ENCODE measurements around the gene PLPP1.

Gene PLPP1

GRCh38 chr5:55441954-55442353 is 92.8 kb downstream of the PLPP1 start:
- DNase-seq, result no peak

- no peak for DNase-seq
Measured at GRCh38 chr5:55441107-55441771, 93.5 kb downstream of the PLPP1 start.

DNA sequence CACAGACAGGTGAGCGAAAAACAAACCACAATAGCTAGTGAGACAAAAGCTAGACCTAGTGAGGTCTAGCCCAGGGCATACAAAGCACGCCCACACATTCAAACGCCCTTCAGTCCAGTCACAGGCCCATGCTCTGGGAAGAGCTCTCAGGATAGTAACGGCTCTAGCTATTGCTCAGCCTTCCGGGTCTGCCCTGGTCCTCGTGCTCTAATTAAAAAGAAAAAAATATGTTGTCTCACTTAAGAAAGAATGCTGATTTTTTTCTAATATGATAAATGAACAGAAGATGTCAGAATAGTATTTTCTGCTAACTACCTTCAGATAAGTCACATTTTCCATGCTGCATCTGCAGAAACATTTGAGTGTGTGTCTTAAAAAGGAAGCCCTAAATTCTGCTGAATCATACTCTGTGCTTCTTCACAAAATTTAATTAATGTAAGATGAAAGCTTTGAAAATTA is 94.5 kb downstream of the PLPP1 start:
- no peak for DNase-seq

DNA sequence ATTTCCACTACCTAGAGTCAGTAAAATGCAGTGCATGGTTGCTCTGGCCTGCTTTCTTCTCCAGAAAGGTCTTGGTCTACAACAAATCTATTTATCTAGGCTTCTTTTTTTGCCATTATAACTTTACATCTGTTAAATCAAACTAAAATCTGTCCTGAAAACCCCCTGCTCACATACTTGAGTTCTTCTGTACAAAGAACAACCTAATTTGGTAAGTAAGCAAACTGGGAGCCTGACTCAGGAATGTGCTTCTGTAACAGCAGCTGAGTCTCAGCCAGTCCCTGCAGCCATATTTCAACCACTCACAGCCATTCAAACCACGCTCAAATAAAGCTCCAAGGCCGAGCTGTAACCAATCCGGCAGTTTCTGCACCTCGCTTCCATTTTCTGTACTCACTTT is 95.8 kb downstream of the PLPP1 start:
- no peak for DNase-seq

DNA sequence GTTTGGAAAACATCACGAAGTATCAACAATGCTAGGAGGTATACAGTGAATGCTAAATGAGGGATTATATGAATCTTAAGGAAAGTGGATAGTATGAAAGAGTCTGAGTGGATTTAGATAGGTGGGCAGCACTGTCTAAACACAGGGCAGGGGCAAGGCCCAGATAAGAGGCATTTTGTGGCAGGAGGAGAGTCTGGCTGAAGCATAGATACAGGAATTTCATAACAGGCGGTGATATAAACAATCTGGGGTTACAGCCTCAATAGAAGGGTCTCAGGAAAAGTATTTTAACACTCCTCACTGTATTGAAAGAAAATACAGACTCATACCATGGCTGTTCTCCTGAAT is 96.9 kb downstream of the PLPP1 start:
- DNase-seq, result no peak

DNA sequence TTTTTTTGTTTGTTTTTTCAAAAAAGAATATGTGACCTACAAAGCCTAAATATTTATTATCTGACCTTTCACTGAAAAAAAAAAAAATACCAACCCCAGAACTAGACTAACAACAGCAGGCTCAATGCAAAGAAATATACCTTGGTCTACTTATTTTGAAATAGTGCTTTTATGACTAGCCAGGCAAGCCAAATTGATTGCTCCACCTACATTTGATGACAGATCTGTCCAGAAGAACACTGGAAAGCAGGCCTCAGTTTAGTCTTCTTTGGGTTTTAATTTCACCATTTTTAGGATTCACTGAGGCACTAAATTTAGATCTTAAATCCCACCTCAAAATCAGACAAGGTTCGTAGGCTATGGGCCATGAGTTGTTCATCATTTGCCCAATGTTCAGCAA is 97.3 kb downstream of the PLPP1 start:
- no peak for DNase-seq

- DNase-seq, result no peak
Measured at GRCh38 chr5:55432549-55432948, 102.2 kb downstream of the PLPP1 start.

- DNase-seq, result no peak
Measured at GRCh38 chr5:55429613-55430253, 105.0 kb downstream of the PLPP1 start.

- no peak for DNase-seq
Measured at GRCh38 chr5:55429221-55429612, 105.5 kb downstream of the PLPP1 start.

GRCh38 chr5:55427157-55427556 is 107.6 kb downstream of the PLPP1 start:
- DNase-seq, result peak; percentile 2

DNA sequence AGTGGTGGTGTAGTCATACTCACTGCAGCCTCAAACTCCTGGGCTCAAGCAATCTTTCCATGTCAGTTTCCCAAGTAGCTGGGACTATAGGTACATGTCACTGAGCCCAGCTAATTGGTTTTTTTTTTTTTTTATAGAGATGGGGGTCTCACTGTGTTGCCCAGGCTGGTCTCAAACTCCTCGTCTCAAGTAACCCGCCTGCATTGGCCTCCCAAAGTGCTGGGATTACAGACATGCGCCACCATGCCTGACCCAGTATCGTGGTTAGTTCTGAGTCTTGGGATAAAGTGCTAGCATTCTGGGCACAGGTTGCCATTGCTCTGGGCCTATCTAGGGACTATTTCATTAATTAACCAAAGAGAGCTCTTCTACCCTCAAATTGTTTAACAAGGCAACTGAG is 108.3 kb downstream of the PLPP1 start:
- DNase-seq, result no peak

- DNase-seq, result no peak
Measured at GRCh38 chr5:55421074-55421529, 113.7 kb downstream of the PLPP1 start.

DNA sequence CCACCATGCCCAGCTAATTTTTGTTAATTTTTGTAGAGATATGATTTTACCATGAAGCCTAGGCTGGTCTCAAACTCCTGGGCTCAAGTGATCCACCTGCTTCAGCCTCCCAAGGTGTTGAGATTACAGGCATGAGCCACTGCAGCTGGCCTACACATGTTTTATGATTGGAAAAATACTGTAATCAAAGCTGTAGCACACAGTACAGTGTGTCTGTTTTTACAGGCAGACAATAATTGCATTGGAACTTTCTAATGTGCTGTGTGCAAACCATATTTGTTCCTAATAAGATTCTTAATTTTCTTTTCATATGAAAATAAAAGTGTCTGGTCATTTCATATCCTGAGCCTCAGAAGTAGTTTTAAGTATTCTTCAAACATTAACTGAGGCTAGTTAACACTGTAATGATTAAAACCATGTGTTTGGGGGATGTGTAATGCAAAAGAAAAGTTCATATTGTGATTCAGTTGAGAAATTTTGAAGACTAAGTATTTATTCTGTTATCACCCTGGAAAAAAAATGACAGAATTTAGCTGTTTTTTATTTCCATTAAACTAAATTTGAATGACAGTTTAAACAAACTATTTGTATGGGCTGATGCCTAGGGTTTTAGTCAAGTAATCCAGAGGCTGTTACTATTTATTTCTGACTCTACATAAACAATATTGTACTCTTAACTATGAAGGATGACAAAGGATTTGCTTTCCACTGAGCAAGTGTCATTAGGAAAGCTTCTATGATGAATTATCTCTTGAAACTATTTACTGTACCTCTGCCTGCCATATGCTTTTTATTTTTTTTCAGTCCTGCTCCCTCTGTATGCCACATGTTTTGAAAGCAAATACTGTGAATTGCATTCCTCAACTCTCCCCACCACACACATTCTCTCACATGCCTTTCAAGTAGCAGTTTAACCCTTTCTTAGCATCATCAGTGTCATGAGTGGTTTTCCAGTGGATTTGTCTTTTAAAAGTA is 115.5 kb downstream of the PLPP1 start:
- no peak for DNase-seq

DNA sequence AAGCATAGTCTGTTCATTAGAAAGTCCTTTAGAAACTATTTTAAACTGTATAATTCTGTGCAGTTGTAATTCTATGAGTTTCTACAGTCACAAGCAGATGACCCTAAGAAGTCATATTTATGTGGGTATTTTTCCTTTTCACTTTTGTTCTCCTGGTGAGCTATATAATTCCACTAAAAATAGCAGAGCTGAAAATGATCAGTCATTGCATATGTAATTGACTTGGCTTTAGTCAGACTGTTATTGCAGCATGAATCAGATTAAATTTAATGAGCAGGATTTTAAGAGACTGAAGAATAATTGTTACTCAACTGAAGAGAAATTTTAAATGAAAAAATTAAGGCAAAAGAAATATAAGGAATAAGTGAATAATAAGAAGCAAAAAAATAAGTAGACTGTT is 118.5 kb downstream of the PLPP1 start:
- no peak for DNase-seq

- DNase-seq, result no peak
Measured at GRCh38 chr5:55415071-55415470, 119.7 kb downstream of the PLPP1 start.

DNA sequence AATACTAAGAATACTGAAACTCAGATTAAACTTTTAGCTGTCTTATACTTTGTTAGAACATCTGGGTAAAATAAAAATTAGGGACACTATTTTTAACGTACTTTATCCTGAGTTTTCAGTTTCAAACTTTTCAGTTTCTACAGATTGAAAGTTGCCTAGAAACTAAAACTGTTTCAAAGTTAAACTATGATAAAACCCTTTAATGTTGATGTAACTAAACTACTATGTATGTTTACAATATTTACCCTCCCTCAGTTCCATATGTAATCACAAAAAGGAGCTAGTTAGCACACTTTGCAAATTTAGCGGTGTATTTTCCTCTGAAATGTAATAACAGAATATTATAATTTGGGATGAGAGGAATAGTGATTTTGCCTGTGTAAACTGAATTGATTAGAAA is 121.1 kb downstream of the PLPP1 start:
- DNase-seq, result no peak

GRCh38 chr5:55411876-55412275 is 122.9 kb downstream of the PLPP1 start:
- DNase-seq, result no peak

DNA sequence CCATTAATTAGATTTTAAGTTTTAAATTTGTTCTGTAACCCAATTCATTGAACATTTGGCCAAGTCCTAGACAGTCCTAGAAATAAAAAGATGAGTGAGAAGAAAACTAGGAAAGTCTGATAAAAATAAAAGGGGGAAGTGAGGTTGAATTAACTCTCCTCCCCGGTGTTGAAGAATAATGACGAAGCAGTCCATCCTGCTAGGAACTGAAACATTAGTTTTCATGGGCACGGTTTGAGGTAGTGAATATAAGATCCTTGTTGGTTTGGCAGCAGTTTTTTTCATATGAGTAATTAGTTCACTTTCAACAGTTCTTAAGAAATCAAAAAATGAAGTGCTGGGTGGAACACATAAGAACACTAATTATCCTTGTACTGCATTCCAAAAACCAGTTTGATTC is 123.9 kb downstream of the PLPP1 start:
- no peak for DNase-seq

- DNase-seq, result no peak
Measured at GRCh38 chr5:55409775-55410174, 125.0 kb downstream of the PLPP1 start.

GRCh38 chr5:55407984-55408383 is 126.8 kb downstream of the PLPP1 start:
- no peak for DNase-seq

- no peak for DNase-seq
Measured at GRCh38 chr5:55407059-55407684, 127.6 kb downstream of the PLPP1 start.

DNA sequence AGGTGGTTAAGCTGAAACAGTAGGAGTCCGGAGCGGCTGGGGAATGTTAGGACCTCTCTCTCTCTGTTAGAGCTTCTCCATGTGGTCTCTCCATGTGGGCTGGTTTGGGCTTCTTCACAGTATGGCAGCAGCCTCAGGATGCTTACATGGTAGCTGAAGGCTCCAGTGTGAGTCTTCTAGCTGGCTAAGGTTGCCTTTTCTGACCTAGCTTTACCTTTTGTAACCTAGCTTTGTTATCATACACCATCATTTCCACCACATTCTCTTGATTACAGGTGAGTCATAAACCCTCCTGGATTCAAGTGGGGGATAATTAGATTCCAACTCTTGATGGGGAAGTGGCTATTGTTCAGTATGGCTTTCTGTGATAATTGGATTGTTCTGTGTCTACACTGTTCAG is 128.5 kb downstream of the PLPP1 start:
- DNase-seq, result peak; percentile 4

- DNase-seq, result no peak
Measured at GRCh38 chr5:55402199-55402598, 132.6 kb downstream of the PLPP1 start.

Measured in DMS79 treated with DMSO at 0.1 percent for 48 hours (cell line).